Fibroblast of lung (primary cell): ENCODE data around the gene PLEKHM2.

Experiments used
- CTCF ChIP-seq, 2 donors: IDR thresholded peaks in 1 of 2; conservative IDR thresholded peaks in 1 of 2; 1 replicate in 1 of 2; 2 replicates in 1 of 2; pipeline ENCODE4 v1.5.1; 2011 to 2012; ENCODE audit warnings: low read length in 2 of 2, control low read depth in 1 of 2, inconsistent platforms in 1 of 2, low read depth in 1 of 2, mild to moderate bottlenecking in 1 of 2
- EZH2 ChIP-seq: IDR thresholded peaks from 2 replicates; pipeline ENCODE4 v1.5.1; 2012; ENCODE audit warnings: low read length, control low read depth, mild to moderate bottlenecking; ENCODE audit errors: missing control alignments

- TF ChIP-seq EZH2 (no peak), CTCF (conservative IDR thresholded peaks at IDR 0.05 in 1 of 2, IDR thresholded peaks at IDR 0.05 in 1 of 2; ENCODE audit: low read depth in 1 of 2, low read length in 2 of 2) (no peak)
Observed at GRCh38 chr1:15701784-15702183, 17.7 kb downstream of the PLEKHM2 start.
